ENCODE results near the gene TRABD2B.

Gene TRABD2B

GRCh38 chr1:47870946-47871676, 126.1 kb downstream of the TRABD2B start:
- TF ChIP-seq, protein P1, sequence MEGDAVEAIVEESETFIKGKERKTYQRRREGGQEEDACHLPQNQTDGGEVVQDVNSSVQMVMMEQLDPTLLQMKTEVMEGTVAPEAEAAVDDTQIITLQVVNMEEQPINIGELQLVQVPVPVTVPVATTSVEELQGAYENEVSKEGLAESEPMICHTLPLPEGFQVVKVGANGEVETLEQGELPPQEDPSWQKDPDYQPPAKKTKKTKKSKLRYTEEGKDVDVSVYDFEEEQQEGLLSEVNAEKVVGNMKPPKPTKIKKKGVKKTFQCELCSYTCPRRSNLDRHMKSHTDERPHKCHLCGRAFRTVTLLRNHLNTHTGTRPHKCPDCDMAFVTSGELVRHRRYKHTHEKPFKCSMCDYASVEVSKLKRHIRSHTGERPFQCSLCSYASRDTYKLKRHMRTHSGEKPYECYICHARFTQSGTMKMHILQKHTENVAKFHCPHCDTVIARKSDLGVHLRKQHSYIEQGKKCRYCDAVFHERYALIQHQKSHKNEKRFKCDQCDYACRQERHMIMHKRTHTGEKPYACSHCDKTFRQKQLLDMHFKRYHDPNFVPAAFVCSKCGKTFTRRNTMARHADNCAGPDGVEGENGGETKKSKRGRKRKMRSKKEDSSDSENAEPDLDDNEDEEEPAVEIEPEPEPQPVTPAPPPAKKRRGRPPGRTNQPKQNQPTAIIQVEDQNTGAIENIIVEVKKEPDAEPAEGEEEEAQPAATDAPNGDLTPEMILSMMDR (IDR thresholded peaks at IDR 0.05; ENCODE audit: low read length, missing control alignments) = no peak
- no peak overlapping the region for H3K4me3 ChIP-seq (replicated peaks; ENCODE audit: low read depth, low read length)
- DNase-seq (ENCODE audit: low read depth) = no peak

DNA sequence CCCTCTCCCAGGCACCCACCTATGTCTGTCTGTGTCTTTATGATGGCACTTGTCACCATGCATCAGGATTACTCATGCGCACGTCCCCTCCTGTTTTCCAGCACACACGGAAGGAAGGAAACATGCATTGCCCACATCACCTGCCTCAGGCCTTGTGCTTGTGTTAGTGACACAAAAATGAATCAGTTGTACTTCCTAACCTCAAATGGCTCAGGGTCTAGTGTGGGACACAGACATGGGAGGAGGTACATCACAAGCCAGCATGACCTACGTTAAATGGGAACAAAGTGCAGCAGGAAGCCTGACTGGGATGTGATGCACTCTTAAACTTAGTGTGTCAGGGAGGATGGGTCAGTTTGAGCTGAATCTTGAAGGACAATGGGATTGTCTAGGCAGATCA, 126.7 kb downstream of the TRABD2B start:
- DNase-seq (ENCODE audit: low read depth) = no peak
- TF ChIP-seq, protein P1 (IDR thresholded peaks at IDR 0.05; ENCODE audit: low read length, missing control alignments) = no peak

GRCh38 chr1:47868348-47868676, 128.9 kb downstream of the TRABD2B start:
- H3K4me3 ChIP-seq (replicated peaks; ENCODE audit: low read depth, low read length) = no peak overlapping the region
- DNase-seq (ENCODE audit: low read depth) = no peak
- TF ChIP-seq, protein P1 (IDR thresholded peaks at IDR 0.05; ENCODE audit: low read length, missing control alignments) = no peak

More for the DNA sequence above, 126.7 kb downstream of the TRABD2B start:
- no peak overlapping the region for H3K4me3 ChIP-seq (replicated peaks; ENCODE audit: low read depth, low read length)

DNA sequence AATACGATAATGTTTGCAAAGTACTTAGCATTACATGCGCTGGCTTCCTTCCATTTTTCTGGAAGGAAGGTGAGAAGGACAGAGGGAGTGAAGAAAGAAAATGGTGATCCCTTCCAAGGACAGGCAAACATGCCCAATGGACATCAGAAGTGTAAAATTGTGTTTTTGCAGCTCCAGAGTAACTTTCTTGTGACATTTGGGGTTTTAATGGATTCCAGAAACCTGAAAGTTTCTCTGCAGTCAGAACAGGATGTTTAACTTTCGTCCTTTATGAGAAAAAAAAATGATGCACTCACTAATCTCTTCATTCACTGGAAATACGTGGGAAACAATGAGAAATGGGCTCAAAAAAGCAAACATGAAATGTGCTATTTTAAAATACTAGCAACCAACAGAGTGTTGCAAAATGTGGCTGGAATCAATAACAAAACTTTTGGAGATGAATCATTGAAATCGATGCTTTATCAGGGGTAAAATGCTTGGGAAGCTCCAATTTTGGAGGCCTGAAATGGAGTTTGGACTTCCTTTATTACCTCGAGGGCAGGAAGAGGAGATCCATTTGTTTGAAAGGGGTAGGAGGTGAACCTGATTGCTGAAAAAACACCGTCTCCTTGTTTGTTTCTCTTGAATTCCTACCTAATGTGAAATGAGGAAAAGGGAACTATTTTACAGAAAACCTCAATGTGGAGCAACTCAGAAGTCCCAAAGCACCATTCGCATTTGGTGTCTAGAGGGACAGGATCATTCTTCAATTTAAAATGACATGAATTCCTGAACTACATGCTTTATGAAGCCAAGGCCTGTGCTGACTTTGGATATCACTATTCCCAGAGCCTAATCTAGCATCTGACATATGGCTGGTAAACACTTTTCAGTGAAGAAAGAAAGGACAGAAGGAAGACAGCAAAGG, 129.5 kb downstream of the TRABD2B start:
- H3K4me3 ChIP-seq (replicated peaks; ENCODE audit: low read depth, low read length) = no peak overlapping the region
- no peak for DNase-seq (ENCODE audit: low read depth)
- TF ChIP-seq, protein P1 (IDR thresholded peaks at IDR 0.05; ENCODE audit: low read length, missing control alignments) = no peak

DNA sequence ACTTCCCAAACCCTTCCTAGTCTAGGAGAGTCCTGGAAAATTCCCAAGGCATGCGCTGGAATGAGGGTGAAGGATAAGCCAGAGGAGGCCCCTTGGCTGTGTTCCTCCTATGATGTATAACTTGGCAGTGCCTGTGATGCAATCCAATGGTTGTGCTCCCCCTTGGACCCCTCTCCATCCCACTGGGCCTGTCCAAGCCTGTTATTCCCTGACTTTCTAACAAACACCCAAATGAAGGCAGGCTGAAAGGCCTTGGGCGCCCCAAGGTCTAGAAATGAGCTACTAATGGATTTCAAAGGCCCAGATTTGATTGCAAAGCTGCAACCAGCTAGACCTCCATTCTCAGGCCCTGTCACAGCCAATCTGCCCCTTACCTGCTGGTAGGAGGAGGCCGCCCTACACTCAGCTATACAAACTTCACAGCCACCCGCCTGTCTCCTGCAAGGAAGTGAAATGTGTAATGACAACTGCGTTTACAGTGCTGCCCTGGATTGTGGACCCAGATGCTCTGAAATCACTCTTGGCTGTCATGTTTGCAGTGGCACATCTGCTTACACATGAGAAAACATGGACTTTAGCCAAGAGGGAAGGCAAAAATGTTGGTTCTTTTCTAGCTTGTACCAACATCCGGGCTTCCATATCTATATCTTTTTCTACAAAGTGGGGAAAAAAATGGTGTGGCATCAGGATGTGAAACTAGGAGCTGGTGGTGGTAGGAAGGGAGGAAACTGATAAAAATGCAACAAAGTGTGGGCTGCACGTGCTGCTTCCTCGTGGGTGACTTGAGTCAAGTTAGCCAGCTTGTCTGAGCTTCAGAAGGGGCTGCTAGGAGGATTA, 130.4 kb downstream of the TRABD2B start:
- H3K4me3 ChIP-seq (replicated peaks; ENCODE audit: low read depth, low read length) = no peak overlapping the region
- no peak for DNase-seq (ENCODE audit: low read depth)
- TF ChIP-seq, protein P1 (IDR thresholded peaks at IDR 0.05; ENCODE audit: low read length, missing control alignments) = no peak

- no peak for DNase-seq (ENCODE audit: low read depth)
- no peak overlapping the region for H3K4me3 ChIP-seq (replicated peaks; ENCODE audit: low read depth, low read length)
- TF ChIP-seq, protein P1 (IDR thresholded peaks at IDR 0.05; ENCODE audit: low read length, missing control alignments) = no peak
These were observed 131.2 kb downstream of the TRABD2B start for GRCh38 chr1:47865881-47866535.

Measured in fibroblast of pulmonary artery (primary cell).